ENCODE measurements around the gene PARD3.

The PARD3 gene

DNA sequence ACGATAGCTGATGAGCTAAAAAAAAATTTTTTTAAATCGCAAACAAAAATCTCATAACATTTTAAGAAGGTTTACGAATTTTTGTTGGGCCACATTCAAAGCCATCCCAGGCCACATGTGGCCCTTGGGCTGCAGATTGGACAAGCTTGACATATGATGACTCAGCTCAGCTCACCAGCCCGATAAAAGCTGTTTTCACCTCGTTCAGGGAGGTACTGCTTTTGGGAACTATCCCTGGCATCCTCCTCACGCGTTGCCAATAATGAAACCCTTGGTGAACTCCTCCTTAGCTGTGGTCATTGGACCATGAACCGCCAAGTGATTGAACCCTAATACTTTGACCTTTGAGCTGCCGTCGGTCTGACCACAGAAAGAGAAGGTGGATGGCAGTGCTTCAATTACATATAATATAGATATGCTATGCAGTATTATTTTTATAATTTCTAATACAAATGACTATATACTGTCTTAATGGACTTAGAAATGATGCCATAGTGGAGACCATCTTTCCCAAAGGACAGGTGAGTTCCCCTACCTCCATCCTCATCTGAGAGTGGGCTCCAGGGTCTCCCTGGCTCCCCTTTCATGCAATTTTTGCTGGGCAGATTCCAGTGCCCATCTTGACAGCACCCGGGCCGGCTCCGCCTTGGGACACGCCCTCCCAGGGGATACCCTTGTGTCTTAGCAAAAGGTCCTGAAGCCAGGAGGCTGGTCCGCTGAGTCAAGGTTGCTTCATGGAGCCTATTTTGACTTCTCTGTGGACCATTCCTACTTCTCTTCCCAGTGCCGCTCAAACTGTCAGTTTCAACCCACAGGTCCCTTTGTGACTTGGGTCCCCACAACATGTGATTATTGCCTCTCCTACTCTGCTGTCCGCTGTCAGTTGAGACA is 707.2 kb downstream of the PARD3 start:
- DNase-seq = no peak

DNA sequence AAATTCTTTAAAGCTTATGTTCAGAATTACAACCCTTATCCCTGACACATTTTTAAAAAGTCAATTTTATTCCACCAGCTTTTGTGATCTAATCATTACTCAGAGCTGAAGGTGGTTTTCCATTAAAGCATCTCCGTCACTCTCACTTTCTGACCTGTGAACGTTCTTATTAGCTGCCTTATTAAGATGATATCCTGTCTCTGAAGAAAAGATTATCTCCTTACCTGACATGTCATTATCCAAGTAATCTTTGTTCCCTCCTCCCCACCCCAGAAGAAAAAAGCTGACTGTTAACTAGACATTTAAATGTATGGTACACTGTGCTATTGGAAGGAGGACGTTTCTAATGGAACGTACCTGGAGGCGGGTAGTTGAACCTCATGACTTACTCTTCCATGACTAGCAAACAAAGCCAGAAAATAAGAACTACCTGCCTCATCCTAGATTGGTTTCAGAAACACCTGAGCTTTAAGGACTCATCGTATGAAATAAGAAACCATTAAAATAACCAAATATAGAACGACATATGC is 708.7 kb downstream of the PARD3 start:
- DNase-seq = no peak

DNA sequence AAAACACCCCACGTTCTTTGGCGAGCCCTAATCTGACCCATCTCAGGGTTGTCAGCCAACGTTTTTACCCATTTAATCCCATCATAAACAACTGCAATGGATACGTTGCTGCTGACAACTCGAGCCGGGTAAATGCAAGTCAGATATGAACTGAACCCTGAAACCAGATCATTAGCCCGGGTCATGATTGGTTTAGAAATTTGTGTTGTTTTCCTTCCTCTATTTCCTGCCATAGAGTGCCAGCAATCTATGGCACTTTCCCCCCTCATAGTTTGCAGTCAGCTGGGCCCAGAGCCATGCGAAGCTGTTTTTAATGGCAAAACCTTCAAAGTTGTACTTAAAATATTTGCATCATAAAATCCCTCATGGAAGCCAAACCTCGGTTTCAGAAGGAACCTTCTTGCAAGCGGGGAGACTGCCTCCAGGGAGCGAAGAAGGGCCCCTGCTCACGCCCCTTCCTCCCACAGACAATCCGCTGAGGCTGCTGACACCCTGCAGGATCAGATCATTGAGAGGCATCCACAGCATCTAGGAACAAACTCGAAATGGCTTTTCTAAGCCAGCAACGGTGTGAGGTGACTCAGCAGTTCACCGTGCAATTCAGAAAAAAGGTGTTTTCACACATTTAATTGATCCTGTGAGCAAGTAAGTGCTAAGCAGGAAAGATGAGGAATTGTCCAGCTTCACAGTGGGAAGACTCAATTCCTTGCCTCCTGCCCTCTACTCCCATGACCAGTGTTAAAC is 710.1 kb downstream of the PARD3 start:
- no peak for DNase-seq

DNA sequence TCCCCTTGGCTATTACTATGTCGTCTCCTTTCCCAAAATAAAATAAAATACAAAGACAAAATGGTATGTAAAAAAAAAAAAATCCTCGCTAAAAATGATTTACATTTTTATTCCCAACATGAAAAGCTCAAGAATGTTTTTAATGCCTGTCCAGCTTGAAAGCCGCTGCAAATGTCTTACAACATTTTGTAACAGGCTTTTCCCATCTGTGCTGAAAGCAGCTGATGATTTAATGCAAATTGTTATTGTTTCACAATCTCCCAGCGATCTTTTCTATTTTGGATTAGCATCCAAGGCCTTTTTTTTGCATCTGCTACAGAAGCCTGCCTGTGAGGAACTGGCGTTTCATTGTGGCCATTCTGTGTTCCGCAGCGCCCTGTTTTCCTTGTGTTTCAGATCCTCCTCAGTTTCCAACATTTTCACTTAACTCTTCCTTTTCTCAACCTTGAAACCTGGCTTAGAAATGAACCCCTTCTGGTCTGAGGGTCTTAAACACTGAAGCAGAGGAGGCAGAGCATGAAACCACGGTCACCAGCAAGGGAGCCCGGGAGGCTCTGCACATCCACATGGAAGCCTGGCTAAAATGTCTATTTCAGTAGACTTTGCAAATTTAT is 712.1 kb downstream of the PARD3 start:
- no peak for DNase-seq

DNA sequence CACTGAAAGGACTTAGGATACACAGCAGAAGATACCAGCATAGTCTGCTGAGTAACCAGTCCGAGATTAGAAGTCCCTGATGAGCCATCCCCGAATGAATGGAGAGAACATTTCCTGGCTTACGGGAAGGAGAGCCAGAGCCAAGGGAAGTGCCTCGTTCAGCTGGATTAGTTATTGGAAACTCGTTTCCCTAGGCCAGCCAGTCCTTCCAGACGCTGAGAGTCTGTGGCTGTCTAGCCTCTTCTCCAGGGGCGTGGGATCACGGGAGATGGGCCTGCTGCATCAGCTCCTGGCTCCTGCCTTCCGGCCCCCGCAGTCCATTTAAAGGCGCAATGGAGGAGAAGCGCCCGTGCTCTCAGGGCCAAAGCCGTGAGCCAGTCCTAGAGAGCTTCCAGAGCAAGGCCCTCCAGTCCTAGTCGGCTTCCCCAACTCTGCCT is 712.8 kb downstream of the PARD3 start:
- no peak for DNase-seq

DNA sequence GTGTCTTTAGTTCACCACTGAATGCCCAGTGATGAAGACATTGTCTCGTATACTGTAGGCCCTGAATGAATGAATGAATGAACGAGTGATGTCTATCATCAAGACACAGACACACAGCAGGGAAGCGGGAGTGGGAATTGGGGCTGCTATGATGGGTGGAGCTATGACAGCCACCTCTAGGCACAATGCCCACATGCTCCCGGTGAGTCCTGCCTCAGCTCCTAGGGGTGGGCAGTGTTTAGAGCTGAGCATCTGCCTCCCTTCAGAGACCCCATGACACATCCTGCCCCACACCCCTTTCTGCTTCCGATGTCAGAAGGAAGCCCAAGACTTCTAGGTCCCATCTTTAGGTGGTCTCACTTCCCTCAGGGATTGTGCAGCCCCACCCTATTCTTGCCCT is 714.1 kb downstream of the PARD3 start:
- no peak for DNase-seq

DNA sequence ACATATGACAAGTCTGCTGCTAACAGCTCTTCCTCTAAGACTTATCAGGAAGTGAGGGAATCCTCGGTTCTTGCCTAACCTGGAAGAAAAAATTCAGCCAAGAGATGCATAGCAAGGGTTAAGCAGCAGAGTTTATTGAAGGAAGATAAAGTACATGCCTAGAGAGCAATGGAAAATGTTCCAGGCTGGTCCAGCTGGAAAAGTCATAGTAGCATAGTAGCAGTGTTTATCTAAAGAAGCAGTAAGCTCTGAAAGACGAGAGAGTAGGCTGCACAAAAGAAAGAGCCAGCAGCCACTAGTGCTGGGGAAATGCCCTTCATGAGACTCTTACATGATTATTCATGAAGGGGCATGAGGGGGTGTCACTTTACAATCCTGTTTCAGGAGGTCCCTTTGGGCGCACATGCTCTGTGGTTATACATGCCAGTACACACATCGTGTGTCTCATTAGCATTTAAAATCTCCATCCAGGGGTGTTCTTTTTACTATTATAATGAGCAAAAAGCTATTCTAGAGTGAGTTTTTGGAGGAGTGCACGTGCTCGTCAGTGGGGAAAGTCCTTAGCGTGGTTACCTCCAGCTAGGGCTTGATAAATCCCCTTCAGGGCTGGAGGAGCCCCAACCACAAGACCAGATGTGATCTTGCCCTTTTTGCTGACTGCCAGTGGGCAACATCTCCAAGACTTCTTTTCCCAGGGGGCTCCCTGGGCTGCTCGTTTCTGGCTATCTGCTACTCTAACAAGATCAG is 716.1 kb downstream of the PARD3 start:
- DNase-seq = no peak

DNA sequence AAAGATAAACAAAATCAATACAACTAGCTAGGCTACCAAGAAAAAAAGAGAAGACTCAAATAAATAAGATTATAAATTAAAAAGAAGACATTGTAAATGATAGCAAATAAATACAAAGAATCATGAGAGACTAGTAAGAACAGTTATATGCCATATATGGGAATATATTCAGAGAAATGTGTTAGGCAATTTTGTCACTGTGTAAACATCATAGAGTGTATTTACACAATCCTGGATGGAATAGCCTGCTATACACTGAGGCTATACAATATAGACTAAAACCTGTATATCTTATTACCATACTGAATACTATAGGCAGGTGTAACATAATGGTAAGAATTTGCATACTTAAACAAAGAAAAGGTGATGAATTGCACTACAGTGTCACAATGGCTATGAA is 717.4 kb downstream of the PARD3 start:
- DNase-seq = no peak

DNA sequence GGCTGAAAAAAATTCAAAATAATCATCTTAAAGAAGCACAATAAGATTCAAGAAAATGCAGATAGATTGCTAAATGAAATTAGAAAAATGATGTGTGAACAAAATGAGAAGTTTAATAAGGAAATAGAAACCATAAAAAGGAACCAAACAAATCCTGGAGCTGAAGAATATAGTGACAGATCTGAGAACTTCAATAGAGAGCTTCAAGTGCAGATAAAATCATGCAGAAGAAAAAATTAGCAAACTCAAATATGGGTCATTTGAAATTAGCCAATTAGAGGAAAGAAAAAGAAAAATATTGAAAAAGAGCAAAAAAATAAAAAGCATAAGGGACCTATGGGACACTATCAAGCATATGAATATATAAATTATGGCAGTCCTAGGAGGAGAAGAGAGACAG is 720.1 kb downstream of the PARD3 start:
- no peak for DNase-seq

DNA sequence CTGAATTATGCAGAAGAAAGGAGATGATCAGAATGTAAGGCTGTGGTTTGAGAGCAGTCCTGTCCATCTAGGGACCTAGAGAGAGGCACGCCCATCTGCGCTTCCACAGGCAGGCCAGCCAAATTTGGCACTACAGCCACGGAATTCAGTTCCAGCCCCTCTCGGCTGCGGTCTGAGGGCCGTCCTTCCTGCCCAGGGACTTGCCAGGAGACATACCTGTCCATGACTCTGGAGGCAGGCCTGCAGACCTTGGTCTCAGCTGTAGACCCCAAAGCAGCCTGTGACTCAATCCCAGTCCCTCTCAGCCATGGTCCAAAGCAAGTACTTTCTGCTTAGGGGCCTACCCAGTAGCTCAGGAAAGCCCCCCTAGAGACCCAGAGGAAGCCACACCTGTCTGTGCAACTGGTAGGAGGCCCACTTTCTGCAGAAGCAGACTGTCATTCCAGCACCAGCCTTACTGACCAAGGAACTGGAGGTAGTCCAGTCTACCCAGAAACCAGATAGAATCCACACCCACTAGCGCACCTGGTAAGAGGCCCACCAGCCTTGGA is 720.9 kb downstream of the PARD3 start:
- no peak for DNase-seq

DNA sequence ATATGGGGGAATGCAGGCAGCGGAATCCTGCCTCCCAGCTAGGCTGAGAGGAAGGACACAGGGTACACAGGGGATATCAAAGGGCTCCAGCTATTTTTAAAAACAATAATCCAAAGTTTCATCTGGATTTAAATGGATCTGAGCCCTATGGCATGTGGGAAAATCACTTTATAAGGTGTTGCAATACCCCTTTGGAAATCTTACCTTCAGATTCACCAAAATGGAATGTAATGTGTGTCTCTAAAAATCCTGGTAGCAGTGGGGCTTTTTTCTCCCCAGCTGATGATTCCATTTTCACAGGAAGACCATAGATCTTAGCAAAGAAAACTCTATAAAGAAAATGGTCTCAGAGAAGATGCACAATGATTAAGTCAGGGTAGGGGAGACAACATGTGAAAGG is 722.2 kb downstream of the PARD3 start:
- DNase-seq = no peak

DNA sequence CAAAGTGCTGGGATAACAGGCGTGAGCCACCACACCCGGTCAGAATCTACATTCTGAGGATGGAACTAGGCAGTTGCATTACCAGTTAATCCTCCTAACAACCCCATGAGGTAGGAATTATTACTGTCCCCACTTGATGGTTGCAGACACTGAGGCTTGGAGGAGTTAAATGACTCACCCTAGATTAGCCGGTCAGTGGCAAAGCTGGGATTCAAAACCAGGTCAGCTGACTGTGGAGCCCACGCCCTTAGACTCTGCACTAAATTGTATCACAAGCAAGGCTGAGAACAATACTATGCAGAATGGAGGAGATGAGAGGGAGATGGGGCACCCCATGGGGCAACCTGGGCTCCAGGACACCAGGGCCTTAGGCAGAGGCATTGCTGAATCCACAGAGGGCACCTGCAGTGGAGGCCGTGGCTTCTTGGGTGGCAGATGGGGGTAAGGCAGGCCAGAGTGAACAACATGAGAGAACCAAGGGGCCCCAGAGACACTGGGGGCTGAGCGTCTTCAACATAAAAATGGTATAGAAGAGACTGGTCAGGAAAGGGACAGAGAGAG is 723.4 kb downstream of the PARD3 start:
- no peak for DNase-seq

DNA sequence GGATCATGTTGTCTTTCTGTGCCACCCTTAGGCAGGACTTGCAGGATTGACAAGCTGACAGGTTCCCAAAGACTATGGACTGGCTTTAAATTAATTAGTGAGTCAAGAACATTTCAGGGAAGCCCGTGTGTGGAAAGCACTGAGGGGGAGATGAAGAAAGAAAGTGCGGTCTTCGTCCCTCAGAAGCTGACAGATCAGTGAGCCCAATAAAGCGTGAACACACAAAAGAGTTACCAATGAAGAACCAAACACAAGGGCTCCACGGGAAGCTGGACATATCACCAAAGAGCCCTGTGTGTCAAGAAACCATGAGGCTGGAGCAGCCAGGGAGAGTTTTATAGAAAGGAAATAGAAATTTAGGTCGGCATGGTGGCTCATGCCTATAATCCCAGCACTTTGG is 725.8 kb downstream of the PARD3 start:
- no peak for DNase-seq

DNA sequence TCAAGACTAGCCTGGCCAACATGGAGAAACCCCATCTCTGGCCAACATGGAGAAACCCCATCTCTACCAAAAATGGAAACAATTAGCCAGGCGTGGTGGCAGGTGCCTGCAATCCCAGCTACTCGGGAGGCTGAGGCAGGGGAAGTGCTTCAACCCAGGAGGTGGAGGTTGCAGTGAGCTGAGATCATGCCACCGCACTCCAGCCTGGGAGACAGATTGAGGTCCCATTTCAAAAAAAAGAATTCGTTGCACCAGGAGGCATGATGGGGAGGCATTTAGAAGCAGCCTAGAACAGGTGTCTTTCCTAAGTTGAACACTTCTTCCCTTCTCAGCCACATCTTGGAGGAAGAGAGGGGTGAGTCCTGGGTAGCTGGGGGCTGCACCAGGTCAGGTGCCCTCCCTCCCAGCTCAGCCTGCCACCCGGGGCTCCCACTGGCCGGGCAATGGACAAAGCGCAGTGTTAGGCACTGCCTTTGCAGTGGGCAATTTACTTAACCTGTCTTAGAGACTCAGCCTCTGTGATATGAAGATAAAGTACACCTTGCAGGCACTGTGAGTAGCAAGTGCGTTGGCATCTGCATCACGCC is 726.8 kb downstream of the PARD3 start:
- DNase-seq = no peak

DNA sequence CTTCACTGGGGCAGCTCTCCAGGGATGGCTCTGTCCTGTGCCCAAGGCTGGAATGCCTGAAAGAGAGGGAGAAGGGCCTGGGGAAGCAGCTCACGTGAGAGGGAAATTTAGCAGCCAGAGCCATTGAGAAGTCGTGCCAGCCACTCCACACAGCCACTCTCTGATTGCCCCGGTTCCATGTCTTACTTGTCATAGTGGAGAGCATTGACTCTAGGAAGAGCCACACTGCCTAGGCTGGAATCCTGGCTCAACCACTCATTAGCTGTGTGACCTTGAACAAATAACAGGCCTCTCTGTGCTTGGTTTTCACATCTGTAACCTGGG is 728.0 kb downstream of the PARD3 start:
- no peak for DNase-seq

DNA sequence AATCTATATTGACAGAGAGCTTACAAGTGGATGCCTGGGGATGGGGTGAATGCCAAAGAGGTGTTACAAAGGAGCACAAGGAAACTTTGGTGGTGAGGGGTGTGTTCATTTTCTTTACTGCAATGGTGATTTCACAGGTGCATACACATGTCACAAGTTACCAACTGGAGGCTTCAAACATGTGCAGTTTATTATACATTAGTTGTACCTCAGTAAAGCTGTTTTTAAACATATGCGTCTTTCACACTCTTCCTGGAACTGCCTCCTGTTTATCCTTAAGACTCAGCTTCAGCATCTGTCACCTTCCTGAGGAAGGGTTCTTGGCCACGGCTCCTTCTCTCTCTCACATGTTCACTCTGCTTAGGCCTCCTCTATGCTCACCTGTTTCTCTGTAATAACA is 731.5 kb downstream of the PARD3 start:
- DNase-seq = no peak

DNA sequence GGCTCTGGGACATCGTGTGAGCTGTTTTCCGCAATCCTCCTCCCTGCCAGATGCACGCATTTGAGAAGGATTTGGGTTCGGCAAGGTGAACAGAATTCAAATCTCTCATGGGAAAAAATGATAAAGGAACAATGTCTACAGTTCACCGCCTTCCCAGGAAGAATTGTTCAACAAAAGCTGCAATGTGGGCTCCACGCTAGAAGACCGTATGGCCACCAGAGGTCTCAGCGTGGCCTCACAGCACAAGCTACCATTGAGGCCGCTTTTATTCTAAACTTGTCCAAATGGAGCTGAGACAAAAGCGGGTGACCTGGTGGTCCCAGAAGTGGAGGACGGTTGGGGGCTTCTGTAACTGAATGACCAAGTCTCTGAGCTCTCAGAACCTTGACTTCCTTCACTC is 733.1 kb downstream of the PARD3 start:
- no peak for DNase-seq

DNA sequence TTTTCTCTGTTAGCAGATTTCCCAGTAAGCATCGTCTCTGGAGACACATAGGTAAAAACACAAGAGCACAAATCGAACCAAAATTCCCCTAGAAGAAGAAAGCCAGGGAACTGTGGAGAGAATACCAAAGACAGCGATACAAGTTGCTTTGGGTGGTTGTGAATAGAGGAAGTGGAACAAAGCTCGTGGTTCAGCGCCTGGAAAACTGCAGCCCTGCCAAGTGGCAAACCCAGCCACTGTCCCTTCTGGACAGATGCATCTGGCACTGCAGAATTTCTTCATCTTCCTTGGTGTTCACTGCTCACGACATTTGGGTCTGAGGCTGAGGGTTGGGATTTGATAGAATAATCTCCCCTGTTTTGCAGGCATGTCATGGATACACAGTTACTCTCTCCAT is 733.8 kb downstream of the PARD3 start:
- DNase-seq = no peak

DNA sequence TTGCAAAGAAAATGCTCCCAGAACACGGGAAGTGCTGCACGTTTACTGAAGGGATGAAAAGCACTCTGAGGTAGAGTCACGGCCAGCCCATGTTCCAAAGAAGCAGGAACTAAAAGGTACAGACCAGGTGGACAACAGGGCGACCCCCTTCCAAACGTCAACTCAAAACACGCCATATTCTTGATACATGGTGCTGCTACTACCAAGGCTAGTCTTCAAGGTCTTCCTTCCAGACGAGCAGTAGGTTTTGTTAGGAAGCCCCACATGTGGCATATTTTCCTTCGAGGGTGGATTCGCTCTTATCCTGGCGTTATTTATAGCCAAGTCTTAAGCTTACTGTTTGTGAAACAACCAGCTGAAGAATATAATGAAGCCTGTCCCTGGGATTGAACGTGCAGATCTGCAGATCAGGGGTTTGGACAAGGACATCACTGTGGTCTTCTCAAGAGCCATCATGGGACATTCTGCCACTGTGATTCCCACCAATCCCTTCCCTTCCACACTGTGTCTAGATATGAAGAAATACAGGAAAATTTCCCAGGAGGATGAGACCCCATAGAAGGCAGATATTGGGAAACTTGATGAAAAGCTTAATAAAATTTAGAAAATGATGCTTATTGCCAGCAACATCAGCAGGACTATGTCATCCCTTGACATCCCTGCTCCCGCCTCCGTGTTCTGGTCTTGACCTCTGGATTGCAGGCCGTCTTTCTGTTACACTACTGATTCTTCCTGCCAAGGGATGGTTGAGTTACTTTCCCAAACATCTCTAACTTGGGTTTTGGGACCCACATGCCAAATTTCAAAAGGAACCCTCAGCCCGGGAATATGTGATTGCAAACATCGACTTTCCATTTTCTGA is 734.4 kb downstream of the PARD3 start:
- no peak for DNase-seq

DNA sequence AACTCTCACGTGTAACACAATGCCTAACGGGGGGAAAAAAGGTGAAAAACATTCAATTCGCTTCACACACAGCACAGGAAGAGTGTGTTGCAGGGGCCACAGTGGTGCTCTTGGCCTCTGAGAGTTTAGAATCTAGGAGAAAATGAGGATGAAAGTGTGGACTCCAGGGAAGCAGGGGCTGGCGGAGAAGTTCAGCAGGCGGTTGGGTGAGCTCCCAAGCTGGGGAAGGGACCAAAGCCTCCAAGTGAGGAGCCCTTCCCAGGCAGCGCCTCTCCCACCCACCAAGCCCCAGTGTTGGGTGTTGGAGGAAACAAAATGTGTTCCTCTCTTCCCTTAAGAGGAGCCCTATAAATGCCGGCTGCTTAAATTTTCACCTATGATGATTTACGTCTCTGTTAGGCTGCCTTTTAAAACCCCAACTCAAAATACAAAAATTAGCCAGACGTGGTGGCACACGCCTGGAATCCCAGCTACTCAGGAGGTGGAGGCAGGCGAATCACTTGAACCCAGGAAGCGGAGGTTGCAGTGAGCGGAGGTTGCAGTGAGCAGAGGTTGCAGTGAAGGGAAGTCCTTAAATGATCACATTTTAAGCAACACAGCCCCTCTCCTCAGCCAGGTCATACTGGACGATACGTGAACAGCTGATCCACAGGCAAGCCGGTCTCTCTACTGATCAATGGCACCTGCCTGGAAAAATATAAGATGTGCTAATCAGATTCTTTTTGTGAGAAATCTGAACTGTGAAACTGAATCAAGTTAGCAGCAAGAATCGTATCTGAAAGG is 735.2 kb downstream of the PARD3 start:
- no peak for DNase-seq

Data from activated gamma-delta T cell treated with Interleukin-2 at 50 U/mL for 16 hours (primary cell).